AG09319 (cell line): ENCODE results near the gene XXYLT1.

ENCODE experiments used
- DNase-seq: peaks from one replicate; pipeline ENCODE4 v3.0.0-alpha.2; 2010; ENCODE audit warnings: low read depth; ENCODE audit errors: extremely low read depth
- CTCF ChIP-seq: IDR thresholded peaks from 2 replicates; pipeline ENCODE4 v1.5.1; 2011; ENCODE audit warnings: low read depth, mild to moderate bottlenecking, inconsistent platforms, low read length, moderate library complexity

The XXYLT1 gene

DNA sequence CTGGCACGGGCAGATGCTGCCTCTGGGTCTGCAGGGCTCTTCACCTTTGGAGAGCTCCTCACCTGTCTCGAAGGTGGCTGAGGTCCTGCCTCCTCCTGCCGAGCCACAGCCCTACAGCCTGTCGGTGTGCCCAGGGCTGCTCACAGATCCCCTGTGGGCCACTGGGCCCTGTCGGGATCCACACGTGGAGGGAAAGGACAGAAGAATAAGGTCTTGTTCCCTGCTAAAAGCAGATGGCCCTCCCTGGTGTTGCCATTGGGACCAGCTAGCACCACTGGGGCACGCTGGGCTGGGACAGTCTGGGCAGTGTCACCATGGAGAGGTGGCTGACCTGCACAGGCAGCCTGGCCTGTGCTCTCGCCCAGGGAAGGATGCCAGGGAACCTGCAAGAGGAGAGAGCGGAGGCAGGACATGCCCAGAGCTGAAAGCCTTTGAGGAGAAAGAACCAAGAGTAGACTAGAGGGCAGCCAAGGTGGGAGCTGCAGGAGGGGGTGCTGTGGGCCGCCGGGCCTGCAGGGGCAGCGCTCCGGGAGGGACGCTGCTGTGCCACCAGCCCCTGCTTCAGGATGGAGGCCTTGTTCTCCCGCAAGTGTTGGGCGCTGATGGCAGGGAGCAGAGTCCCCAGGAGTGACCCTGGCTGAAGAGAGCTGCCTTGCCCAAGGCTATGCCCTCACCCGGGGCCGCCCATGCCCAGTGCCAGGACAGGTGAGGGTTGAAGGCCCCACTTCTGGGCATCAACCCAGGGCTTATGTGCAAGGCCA is 210.2 kb downstream of the XXYLT1 start:
- TF ChIP-seq CTCF: no peak
- no peak for DNase-seq

- no peak for TF ChIP-seq CTCF
These were observed 210.8 kb downstream of the XXYLT1 start for GRCh38 chr3:195060217-195060481.

GRCh38 chr3:195059471-195060216 is 211.3 kb downstream of the XXYLT1 start:
- DNase-seq: no peak
- TF ChIP-seq CTCF: no peak

More at GRCh38 chr3:195060217-195060481, 210.8 kb downstream of the XXYLT1 start:
- DNase-seq: no peak

DNA sequence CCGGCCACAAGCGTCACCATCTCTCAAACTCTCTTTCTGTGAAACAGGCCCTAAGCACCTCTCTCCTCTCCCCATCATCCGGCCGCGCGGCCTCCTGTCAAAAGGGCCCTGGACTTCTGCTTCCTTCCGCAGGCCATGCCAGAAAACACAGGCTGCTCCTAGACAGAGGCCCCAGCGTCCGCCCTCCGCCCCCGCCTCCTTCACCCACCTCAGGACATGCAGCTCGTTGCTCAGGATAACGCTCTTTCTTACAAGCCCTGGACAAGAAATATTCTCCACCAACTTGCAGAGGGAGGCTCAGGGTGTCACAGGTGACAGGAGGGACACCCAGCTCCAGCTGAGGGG is 212.0 kb downstream of the XXYLT1 start:
- DNase-seq: no peak
- TF ChIP-seq CTCF: no peak

- TF ChIP-seq CTCF: no peak
These were observed 212.5 kb downstream of the XXYLT1 start for GRCh38 chr3:195058336-195059005.

DNA sequence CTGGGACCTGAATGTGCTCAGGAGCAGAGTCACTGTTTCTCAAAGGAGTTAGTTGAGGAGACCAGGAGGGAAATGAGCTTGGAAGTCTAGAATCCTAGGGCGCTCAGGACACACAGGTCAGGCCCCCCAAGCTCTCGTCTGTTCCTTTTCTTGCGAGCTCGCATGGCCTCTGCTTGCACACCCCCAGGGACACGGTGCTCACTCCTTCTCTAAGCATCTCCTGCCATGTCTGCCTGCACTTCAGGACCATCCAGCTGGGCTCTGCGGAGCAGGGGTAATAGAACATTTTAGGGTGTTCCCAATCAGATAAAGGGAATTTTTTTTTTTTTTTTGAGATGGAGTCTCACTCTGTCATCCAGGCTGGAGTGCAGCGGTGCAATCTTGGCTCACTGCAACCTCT is 213.2 kb downstream of the XXYLT1 start:
- DNase-seq: no peak
- no peak for TF ChIP-seq CTCF

More at GRCh38 chr3:195058336-195059005, 212.5 kb downstream of the XXYLT1 start:
- DNase-seq: no peak

DNA sequence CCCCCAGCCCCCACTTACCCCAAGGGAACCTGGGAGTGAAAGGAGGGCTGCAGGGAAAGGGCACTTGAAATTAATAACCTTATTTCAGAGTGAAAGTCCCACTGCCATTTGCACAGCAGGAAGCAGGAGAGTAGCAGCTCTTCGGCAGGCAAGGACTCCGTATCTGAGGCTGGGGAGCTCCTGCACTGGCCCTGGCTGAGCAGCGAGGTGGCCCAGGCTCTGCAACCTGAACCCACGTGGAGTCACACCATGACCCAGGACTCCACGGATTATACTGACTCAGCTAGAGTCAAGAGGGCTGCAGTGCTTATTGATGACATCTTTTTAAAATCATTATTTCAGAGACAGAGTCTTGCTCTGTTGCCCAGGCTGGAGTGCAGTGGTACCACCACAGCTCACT is 214.5 kb downstream of the XXYLT1 start:
- DNase-seq: no peak
- no peak for TF ChIP-seq CTCF
